Medulla oblongata (tissue), 1 donor: ENCODE data around the gene ZDHHC18.
"Not testable (repeated sequence)": the region's sequence is repeated elsewhere in the genome, so short reads cannot be mapped to it uniquely, and the experiment has no call there.

ENCODE experiments used
- DNase-seq: peaks from one replicate; pipeline ENCODE4 v3.0.0-alpha.2; 2015; ENCODE audit errors: extremely low spot score

The ZDHHC18 gene

DNA sequence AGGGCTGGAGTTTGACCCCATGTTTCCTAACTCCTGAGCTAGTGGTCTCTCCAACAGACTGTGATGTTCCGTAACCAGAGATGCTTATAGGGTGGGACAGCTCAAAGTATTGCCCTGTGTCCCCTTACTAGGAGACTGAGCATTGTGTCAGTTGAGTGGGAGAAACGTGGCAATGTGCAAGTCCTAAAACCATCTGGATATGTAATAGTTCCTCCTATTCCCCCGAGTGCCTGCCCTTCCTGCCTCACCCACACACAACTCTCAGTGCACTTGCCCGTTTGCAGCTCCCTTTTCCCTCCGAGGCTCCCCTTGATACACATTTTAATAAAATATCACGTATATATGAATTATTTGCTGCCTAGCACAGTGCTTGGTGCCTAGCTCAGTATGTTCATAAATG lies 35.3 kb upstream of the ZDHHC18 start:
- no peak for DNase-seq

DNA sequence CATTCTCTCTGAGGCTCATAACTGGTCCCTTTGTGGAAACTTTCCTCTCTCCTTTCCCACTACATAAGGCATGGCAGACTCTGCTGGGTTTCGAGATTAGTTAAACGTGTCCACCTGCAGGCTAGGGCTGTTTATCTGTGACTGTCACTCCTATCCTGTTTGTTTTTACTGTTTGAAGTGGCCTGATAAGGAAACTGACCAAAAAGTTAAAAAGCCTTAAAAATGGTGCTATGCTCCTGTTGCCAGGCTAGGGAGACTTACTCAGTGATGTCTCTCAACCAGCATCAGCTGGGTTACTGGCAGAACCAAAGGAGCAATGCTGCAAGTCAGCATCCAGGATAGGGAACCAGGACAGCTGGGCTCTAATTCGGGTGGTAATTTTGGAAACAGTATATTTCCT lies 34.9 kb upstream of the ZDHHC18 start:
- DNase-seq, result no peak

DNA sequence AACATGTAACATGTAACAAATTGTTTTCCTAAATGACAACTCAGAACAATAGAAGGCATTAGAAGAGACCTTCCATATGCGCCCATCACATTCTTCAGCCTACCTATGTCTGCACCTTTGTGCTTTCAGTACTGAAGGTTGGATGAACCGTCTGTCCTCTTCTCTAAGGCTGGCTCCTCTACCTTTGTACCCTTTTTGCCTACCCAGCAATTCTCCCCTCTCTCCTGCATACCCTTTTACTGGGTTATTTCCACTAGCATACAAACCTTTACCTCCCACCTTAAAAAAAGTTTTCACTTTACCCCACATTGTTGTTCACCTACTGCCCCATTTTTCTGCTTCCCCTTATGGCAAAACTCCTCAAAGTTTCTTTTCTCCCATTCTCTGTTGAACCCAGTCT lies 33.6 kb upstream of the ZDHHC18 start:
- no peak for DNase-seq

DNA sequence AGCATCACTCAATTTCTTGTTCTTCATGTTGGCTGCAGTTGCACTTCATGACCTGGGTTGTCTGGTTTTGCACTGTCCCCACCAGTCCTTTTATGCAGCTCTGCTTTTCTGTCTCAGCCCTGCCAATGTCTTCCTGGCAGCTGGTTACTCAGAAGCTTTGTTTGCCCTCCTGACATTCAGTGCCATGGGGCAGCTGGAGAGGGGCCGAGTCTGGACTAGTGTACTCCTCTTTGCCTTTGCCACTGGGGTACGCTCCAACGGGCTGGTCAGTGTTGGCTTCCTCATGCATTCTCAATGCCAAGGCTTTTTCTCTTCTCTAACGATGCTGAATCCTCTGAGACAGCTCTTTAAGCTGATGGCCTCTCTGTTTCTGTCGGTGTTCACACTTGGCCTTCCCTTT lies 32.1 kb upstream of the ZDHHC18 start:
- DNase-seq, result peak; percentile 60

DNA sequence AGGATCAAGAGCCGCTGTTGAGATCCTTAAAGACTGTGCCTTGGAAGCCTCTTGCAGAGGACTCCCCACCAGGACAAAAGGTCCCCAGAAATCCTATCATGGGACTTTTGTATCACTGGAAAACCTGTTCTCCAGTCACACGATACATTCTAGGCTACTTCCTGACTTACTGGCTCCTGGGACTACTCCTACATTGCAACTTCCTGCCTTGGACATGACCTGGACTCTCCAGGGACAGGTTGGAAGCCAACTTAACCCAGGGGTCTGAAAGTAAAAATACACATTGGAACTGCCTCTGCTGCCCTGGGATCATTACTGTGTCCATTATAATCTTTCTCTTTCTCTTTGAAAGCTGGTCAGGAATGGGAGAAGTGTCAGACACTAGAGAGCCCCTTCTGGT lies 28.9 kb upstream of the ZDHHC18 start:
- DNase-seq, result no peak

DNA sequence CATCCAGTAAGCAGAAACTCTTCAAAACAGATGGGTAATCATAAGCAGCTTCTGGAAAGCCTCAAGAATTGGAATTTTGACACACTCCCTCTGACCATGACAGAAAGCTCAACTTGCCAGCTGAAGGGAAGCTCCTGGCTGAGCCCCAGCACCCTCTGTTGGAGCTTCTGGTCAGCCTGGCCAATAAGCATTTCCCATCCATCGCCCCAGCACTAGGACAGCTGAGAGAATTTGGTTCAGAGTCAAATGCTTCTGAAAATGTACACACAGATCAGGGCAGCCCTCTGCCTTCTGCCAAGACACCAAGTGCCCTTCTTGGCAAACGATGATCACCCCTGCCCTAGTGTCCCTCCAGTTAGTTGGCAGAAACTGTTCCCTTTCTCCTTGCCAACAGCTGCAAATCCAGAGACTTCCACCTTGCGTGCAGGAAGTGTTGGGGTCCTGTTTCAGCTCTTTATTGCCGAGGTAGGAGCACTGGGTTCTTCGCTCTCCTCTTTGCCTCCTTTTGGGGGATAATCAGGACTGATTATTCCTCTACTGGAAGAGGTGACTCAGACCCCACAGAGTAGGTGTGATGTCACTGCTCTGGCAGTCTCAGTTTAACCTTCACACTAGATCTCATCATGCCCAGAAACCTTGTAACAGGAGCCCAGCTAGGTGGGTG lies 26.9 kb upstream of the ZDHHC18 start:
- DNase-seq, result peak; percentile 85

DNA sequence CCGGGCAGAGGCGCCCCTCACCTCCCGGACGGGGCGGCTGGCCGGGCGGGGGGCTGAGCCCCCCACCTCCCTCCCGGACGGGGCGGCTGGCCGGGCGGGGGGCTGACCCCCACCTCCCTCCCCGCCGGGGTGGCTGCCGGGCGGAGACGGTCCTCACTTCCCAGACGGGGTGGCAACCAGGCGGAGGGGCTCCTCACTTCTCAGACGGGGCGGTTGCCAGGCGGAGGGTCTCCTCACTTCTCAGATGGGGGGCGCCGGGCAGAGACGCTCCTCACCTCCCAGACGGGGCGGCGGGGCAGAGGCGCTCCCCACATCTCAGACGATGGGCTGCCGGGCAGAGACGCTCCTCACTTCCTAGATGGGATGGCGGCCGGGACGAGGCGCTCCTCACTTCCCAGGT lies 22.6 kb upstream of the ZDHHC18 start:
- not testable (repeated sequence) for DNase-seq

DNA sequence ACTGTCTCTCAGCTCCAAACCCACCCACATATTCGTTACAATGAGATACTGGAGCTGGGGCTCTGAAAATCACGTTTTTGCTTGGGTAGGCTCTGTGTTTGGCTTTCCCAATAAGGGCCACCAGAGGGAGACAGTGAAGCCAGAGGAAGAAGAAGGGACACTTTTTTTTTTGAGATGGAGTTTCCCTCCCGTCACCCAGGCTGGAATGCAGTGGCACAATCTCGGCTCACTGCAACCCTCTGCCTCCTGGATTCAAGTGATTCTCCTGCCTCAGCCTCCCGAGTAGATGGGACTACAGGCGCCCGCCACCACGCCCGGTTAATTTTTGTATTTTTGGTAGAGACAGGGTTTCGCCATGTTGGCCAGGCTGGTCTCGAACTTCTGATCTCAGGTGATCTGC lies 16.4 kb upstream of the ZDHHC18 start:
- peak; percentile 78 for DNase-seq

DNA sequence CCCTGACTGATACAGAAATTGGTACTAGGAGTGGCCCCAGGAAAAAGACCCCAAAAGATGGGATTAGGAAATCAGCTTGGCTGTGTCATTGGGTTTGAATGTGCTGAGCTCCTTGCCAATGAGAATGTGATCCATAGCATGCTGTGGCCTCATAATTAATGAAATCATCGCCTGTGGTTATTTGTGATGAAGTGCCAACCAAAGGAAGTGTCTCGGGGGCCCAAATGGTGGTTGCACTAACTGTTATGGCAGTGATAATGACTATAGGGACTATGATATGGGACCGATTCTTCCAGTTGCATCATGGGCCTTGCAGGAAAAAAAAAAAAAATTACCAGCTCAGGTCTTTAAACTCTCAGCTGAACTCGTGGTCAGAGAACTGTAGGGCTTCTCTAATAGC lies 15.4 kb upstream of the ZDHHC18 start:
- DNase-seq, result no peak

DNA sequence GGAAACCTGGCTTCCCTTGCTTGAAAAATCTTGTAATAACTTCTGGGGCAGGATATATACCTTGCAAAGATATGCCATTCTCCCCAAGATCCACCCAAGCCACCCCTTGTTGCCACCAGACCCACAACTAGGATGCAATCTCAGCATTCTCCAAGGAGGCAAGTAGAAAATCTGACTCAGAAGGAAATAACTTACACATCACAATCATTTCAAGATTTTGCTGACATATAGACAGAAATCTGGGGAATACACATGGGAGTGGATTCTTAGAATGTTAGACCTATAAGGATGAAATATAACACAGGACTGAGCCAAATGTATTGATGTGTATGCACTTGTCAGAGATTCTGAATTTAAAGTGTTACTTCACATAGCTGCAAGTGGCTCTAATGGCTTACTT lies 14.8 kb upstream of the ZDHHC18 start:
- DNase-seq, result no peak

DNA sequence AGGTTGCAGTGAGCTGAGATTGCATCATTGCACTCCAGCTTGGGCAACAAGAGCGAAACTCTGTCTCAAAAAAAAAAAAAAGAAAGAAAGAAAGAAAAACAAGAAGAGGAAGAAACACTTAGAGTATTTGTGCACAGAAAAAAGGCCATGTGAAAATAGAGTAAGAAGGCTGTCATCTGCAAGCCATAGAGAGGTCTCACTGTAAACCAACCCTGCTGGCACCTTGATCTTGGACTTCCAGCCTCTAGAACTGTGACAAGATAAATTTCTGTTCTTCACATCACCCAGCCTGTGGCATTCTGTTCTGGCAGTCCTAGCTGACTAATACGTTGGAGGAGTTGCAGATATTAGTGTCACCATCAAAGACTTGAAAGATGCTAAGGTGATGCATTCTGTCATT lies 12.1 kb upstream of the ZDHHC18 start:
- DNase-seq, result no peak

DNA sequence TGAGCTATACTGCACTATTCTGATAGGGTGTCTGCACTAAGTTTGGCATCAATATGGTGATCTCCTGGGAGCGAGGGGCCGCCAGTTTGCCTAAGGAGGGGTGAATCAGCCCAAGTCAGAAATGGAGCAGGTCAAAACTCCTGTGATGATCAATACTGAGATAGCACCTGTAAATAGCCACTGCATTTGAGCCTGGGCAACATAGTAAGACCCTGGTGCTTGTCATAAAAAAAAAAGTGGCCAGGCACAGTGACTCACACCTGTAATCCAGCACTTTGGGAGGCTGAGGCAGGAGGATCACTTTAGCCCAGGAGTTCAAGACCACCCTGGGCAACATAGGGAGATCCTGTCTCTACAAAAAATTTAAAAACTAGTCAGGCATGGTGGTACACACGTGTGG lies 11.6 kb upstream of the ZDHHC18 start:
- no peak for DNase-seq

DNA sequence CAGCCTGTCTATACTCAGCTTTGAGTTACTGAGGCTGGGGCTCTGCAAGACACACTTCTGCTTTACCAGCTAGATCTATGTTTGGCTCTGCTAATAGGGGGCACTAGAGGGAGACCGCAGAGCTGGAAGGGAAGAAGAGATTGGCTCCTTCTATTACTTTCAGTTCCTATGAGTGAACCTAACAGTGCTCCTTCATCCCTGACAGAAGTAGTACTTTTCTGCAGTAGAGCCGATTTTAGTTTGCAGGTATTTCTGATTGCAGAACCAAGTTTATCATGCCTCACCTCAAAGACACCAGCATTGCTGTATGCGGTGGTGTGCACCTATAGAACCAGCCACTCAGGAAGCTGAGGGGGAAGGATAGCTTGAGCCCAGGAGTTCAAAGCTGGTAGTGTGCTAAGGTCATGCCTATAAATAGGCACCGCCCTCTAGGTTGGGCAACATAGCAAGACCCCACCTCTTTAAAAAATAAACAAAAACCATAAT lies 5.7 kb upstream of the ZDHHC18 start:
- DNase-seq, result peak; percentile 60

DNA sequence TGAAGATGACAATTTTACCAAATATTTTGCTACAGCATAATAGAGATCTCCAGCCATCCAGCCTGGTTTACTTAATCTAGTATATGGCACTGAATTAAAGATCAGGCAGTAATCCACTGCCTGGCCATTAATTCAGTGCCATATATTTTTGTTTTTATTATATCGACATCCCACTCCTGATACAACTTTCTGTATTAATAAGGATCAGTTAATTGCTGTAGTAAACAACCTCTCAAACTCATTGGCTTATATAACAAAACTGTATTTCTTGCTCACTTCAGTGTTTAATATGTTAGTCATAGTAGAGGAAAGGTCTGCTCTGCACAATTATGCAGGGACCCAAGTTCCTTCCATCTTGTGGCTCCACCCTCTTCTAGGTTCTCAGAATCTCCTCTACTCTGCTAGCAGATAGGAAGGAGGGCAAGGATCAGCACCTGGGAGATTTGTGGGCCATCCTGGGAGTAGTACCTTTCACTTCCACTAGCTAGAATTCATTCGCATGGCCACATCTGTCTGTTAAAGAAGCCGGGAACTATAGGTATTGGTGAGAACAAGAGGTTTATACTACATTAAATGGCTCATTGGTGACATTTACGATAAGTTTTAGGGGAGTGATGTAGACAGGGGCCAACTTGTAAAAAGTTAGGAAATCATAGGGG lies 3.6 kb upstream of the ZDHHC18 start:
- DNase-seq, result no peak

DNA sequence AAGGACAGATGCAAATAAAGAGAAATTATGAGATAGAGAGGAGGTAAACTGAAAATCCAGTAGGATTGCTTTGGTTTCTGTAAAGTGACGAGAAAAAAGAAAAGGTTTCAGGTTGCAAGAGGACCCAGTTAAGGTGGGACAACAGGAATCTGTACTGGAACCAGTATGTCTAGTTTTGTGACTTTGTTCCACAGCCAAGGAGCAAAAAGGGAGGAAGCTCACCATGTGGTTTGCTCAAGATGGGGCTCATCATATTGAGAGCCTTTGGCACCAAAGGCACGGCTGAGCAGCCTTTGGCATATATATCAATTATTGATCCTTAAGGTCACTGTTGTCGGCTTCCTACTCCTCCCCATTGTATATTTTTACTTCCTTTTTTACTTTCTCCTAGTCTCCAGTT lies 1.8 kb upstream of the ZDHHC18 start:
- no peak for DNase-seq

DNA sequence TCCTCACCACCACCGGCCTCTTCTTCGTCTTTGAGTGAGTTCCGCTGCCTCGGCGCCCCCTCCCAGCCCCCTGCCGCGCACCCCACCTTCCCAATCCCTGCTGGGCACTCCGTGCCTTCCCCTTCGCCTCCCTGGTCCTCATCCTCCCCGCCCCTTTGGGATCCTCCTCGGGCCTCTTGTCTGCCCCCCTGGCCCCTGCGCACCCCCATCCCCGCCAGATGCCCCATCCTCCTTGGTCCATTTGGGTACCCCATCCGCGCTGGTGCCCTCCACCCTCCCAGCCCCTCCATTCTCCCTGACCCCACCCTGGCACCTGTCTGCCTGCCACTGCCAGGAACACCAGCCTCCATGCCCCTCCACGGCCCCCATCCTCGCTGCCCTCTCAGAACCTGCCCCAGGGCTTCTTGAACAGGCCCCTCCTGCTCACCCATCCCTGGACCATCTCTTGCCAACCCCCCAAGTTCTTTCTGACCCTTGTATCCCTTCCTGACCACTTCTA lies 667 bp downstream of the ZDHHC18 start:
- no peak for DNase-seq

DNA sequence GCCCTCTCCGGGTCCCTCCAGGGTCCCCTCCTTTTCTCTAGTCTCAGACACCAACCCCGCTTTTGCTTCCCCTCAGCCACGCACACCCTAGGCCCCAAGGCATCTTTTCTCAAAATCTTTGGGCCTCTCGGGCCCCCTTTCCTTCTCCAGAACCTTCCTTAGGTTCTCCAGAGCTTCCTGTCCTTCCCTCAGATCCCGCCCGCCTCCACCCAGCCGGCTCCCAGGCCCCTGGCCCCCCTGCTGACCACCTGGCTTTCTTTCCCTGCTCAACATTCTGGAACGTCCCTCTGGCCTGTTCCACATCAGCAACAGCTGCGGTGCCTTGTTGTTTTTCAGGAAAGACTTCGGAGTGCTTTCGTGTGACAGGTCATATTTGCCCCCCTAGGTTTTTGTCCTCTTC lies 1.2 kb downstream of the ZDHHC18 start:
- DNase-seq, result no peak

DNA sequence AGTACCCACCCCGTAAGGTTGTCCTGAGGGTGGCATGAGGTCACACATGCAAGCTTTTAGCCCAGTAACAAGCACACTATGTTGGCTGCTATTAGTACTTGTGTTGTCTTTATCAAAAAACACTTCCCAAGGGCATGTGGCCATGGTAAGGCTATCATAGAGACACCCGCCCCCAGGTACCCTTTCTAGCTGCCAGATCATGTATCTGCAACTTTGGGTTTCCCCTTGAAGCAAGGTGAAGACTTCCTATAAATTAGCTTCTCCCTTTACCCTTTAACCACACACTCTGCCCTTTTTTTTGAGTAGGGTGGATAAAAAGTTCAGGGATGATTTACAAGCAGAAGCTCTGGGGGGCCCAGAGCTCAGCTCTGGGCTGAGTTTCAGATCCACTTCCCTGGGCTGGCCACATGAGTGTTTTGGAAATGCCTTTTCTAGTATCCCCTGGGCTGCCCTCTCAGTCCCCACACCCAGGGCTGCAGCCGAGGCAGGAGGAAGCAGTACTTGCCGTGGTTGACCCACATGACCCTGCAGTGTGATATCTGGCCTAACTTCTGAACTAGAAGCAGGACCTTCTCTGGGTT lies 2.0 kb downstream of the ZDHHC18 start:
- peak; percentile 77 for DNase-seq

DNA sequence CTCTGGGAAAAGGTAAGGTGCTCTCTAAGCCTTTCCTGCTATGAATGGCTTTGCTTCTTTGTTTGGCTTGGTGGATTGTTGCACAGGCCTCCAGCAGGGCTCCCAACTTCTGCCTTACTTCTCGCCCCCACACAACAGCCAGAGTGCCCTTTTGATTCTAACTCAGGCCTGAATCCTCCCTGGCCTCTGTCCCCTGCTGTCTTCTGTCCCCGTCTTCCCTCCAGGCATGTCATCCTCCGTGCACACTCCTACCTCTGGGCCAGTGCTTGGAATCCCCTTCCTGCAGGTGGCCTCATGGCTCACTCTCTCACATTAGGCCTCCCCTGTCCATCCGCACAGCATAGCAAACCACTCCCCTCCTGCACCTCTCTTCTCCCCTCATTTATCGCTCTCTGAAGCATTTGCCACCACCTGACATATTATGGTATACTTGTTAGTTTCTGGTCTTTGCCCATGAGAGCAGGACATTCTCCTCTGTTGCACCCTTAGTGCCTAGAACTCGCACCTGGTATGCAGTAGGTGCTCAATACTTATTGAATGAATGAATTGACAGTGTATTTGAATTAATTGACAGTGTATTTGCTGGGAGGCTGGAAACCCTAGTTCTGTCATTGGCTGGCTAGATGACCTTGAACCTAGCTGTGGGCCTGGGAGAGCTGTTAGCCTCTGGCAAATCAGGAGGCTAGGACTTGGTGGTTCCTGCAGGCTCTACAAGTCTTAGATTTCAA lies 2.9 kb downstream of the ZDHHC18 start:
- DNase-seq, result no peak

DNA sequence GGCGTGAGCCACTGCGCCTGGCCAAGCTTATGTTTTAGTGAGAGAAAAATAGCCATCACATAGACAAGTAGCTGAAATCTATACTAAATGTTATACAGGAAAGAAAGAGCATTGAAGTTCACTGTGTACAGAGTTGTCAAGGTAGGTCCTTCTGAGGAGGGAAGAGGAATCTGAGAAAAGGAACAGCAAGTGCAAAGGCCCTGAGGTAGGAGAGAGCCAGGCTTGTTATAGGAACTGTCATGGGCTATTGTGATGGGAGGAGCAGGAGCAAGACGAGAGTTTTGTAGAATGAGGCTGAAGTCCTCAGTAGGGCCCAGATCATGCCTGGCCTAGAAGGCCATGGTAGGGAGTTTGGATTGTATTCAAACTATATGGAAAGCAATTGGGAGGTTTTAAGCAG lies 4.6 kb downstream of the ZDHHC18 start:
- DNase-seq, result no peak

DNA sequence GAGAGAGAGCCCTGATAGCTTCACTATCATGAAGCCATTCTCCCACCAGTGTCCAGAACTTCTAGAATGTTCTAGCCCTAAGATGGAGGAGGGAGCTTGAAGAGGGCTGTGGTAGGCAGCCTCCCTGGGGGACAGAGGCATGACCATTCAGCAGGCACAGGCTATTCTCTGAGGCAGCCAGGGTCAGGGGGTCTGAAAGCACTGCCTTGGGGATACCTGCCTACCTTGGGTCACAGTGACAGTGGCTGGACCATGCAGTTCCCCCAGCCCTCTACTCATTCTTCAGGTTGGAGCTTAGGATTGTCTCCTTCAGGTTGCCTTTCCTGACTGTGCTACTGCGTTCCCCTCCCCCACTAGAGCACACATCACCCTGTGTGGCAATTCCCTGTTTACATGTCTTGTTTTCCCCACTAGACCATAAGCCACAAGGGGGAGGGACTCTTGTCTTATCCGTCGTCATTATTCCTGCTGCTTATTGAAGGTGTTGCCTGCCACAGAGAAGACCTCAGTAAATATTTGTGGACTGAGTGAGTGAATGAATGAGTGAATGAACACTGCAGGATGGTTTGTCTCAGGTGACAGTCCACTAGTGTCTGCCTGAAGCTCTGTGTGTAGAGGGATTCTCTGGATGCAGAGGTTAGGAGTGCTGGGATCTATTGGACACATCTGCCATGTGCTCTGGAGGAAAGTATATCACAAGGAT lies 5.2 kb downstream of the ZDHHC18 start:
- DNase-seq, result no peak
